ENCODE data around the gene SPINK9.

Gene SPINK9, protein sequence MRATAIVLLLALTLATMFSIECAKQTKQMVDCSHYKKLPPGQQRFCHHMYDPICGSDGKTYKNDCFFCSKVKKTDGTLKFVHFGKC

DNA sequence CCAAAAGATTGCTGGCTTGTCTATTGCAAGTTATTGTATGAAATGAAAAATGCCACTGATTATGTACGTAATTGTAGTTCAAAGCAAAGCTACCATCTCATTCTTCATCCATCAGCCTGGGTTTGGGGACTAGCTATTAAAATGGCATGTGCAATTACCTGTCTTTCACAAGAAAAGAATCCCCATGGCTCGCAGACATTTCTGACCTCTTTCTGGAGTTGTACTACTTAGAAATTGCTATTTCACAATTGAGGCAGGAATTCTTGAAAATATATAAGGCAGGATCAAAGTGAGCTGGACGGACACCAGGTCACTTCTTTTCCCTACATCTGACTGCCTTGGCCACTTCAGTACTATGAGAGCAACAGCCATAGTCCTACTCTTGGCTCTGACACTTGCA lies at the start of gene SPINK9:
TSS of gene SPINK9 (plus strand) at position 301 of the 400 bp plus-strand sequence. CDS start at position 356, 55 bp downstream.
- TF ChIP-seq, protein P1, sequence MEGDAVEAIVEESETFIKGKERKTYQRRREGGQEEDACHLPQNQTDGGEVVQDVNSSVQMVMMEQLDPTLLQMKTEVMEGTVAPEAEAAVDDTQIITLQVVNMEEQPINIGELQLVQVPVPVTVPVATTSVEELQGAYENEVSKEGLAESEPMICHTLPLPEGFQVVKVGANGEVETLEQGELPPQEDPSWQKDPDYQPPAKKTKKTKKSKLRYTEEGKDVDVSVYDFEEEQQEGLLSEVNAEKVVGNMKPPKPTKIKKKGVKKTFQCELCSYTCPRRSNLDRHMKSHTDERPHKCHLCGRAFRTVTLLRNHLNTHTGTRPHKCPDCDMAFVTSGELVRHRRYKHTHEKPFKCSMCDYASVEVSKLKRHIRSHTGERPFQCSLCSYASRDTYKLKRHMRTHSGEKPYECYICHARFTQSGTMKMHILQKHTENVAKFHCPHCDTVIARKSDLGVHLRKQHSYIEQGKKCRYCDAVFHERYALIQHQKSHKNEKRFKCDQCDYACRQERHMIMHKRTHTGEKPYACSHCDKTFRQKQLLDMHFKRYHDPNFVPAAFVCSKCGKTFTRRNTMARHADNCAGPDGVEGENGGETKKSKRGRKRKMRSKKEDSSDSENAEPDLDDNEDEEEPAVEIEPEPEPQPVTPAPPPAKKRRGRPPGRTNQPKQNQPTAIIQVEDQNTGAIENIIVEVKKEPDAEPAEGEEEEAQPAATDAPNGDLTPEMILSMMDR (IDR thresholded peaks at IDR 0.05; ENCODE audit: low read depth, low read length): no peak
- H3K4me3 ChIP-seq (ENCODE audit: low read depth, low read length): no peak within 1 kb of the TSS

DNA sequence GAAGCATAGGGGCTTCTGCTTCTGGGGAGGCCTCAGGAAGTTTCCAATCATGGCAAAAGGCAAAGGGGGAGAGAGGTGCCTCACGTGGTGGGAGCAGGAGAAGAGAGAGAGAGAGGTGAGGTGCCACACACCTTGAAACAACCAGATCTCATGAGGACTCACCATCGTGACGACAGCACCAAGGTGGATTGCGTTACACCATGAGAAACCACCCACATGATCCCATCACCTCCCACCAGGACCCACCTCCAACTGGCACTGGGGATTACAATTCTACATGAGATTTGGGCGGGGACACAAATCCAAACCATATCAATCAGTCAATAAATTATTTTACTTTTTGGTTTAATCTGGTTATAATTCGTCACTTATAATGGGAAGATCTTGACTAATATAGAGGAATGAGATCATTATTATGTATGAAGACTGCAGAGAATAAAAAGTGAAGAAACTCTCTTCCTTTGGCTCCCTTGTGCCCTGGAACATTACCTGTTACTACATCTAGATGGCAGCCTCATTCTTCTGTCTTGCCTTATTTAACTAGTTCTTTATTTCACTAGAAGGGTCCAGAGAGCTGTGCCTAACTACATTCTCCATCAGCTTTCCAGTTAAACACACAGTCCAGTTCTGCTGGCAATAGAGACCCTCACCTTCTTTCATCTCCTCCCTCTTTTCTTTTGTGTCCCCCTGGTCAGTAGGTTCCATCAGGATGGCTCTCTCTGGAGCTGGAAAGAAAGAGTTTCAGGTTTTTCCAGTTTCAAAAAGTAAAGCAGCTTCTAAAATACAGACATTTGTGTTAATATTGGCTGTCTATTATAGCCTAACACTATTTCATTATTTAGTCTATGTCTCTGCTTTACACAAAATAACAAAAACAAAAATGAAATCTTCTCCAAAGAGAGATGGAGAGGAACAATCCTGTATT lies 44.8 kb upstream of the SPINK9 start:
- TF ChIP-seq, protein P1 (IDR thresholded peaks at IDR 0.05; ENCODE audit: low read depth, low read length): no peak
- no peak overlapping the region for H3K4me3 ChIP-seq (ENCODE audit: low read depth, low read length)

DNA sequence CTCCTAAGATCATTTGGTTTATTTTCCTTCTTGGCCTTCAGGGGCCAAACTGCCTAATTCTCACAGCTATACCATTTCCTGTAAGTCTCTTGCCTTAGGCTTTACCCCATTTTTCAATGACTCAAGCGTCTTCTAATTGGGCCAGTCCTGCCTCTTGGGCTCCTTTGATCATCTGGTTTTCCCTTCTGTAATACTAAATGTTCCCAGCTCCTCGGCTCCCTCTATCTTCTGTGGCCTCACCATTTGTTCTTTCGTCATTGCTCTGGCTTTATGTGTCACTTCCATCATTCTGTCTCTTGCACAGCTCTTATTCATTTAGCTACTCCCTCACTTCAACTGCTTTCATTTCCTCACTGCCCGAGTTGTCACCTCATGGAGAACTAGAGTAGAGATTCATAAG lies 37.6 kb upstream of the SPINK9 start:
- TF ChIP-seq, protein P1 (IDR thresholded peaks at IDR 0.05; ENCODE audit: low read depth, low read length): no peak
- H3K4me3 ChIP-seq (ENCODE audit: low read depth, low read length): no peak overlapping the region

DNA sequence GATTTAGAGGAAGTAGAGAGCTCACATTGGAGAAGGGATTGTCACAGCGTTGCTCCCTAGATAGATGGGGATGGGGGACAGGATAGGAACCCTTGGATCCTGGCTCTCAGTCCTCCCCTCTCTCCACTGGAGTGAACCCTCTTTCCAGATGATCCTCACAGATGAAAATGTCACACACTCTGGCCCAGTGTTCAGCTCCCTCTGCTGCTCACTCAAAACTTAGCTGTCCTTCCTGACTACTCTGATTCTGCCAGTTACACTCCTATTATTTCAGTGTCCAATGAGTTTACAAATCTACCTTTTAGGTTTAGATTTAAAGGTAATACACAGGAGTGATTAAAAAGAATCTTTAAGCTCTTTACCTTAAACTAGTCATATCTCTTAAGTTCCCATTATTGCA lies 28.9 kb upstream of the SPINK9 start:
- H3K4me3 ChIP-seq (ENCODE audit: low read depth, low read length): no peak overlapping the region
- TF ChIP-seq, protein P1 (IDR thresholded peaks at IDR 0.05; ENCODE audit: low read depth, low read length): no peak

DNA sequence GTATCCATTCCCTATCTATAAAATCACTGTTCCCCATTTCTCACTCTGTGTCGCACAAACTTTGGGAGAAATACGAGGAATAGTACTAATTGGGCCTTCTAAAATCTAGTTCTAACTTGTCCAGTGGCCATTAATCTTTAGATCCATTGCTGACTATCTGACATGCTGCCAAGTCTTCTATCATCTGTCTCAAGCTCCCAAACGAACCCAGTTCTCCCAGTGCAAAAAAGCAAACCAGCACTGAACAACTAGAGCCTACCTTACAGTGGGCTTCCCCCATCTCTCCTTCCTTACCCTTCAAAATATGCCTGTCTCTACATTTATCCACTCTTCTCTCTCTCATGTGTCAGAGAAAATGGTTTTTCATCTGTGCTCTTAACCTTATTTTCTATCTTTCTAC lies 26.3 kb upstream of the SPINK9 start:
- TF ChIP-seq, protein P1 (IDR thresholded peaks at IDR 0.05; ENCODE audit: low read depth, low read length): no peak
- H3K4me3 ChIP-seq (ENCODE audit: low read depth, low read length): no peak overlapping the region

DNA sequence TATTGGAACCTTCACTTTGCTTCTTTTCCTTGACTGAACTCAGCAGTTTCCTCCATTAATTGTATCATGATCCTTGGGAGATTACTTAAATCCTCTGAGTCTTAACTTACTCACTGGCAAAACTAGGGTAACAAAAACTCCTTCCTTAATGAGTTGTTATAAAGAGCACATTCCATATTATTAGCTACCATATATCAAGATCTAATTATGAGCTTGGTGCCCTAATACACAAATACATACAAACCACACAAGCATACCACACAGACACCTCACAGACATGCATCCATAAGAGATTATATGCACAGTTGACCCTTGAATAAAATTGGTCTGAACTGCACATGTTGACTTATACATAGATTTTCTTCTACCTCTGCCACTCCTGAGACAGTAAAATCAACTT lies 25.6 kb upstream of the SPINK9 start:
- TF ChIP-seq, protein P1 (IDR thresholded peaks at IDR 0.05; ENCODE audit: low read depth, low read length): no peak
- H3K4me3 ChIP-seq (ENCODE audit: low read depth, low read length): no peak overlapping the region

DNA sequence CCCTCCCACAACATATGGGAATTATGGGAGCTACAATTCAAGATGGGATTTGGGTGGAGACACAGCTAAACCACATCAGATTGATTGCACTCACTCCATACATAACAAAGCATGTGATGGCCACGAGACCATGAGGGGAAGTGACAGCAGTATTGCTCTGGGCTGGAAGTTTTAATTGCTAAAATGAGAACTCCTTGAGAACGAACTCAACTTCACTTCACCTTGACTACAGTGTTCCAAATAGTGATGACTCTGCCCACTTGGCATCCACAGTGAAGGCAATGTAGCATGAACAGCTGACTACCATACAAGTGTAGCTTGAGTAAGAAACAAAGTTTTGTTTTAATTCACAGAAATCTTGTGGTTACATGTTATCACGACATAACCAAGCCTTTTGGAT lies 23.9 kb upstream of the SPINK9 start:
- TF ChIP-seq, protein P1 (IDR thresholded peaks at IDR 0.05; ENCODE audit: low read depth, low read length): no peak
- no peak overlapping the region for H3K4me3 ChIP-seq (ENCODE audit: low read depth, low read length)
